PC-9 (cell line): ENCODE results near the gene RABL6.

Experiments
- EZH2 ChIP-seq: fragments of 200-600 bp; sonication (generic); IDR thresholded peaks from 2 replicates; pipeline ENCODE4 v1.8.0; 2017; ENCODE audit warnings: antibody characterized with exemption, low read depth
- TF ChIP-seq, protein P1 (sequence below): fragments of 200-600 bp; sonication (generic); conservative IDR thresholded peaks from 2 replicates; pipeline ENCODE4 v1.6.1; 2017; ENCODE audit warnings: mixed run types, antibody characterized with exemption, mild to moderate bottlenecking, moderate library complexity

DNA sequence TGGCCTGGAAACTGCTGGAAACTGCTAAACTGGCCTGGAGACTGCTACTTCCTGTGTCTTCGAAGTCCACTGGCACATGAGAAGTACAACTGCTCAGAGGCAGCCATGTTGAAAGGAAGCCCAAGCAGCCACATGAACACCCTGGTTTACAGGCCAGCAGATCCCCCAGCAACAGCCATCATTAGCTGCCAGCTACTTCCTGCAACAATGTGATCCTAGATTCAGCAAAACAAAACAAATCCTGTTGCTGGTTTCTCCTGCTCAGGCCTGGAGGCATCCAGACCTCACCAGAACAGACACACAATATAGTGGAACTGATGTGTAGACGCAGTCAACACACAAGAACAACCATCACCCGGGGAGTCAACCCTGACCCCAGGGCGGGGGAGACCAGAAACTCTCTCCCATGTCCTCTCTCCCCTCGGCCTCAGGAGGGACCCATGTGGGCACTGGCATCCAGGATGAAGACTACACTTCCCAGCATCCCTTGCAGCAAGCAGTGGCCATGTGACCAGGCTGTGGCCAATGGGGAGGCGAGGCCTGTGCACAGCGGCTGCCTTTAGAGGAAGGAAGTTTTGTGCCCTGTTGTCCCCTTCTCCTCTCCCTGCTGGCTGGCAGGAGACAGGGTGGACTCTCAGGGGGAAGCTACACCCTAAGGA, 34.2 kb upstream of the RABL6 start:
- TF ChIP-seq, protein P1, sequence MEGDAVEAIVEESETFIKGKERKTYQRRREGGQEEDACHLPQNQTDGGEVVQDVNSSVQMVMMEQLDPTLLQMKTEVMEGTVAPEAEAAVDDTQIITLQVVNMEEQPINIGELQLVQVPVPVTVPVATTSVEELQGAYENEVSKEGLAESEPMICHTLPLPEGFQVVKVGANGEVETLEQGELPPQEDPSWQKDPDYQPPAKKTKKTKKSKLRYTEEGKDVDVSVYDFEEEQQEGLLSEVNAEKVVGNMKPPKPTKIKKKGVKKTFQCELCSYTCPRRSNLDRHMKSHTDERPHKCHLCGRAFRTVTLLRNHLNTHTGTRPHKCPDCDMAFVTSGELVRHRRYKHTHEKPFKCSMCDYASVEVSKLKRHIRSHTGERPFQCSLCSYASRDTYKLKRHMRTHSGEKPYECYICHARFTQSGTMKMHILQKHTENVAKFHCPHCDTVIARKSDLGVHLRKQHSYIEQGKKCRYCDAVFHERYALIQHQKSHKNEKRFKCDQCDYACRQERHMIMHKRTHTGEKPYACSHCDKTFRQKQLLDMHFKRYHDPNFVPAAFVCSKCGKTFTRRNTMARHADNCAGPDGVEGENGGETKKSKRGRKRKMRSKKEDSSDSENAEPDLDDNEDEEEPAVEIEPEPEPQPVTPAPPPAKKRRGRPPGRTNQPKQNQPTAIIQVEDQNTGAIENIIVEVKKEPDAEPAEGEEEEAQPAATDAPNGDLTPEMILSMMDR: no peak
- no peak for TF ChIP-seq EZH2
